Activated CD4-positive, alpha-beta memory T cell treated with anti-CD3 and anti-CD28 coated beads for 36 hours (primary cell): Measurements from ENCODE around the gene DNM2. TPM values are rescaled to one million over a fixed set of nuclear protein-coding genes. Genes with fewer than 3 reads are reported as not detected.
"Not testable (repeated sequence)": the region's sequence is repeated elsewhere in the genome, so short reads cannot be mapped to it uniquely, and the experiment has no call there.

ENCODE experiments used
- CTCF ChIA-PET: fragments of 350-600 bp; sonication (Branson Sonifier 250); formaldehyde crosslinking; loops from one replicate; lab custom pipeline; 2021; ENCODE audit warnings: antibody characterized with exemption, inconsistent platforms; lab: Charles Lee
- POLR2A ChIA-PET: fragments of 350-600 bp; sonication (Branson Sonifier 250); formaldehyde crosslinking; loops from one replicate; lab custom pipeline; 2021; ENCODE audit warnings: antibody characterized with exemption; lab: Charles Lee
- DNase-seq: peaks from one replicate; pipeline ENCODE4 v3.0.0-alpha.2; 2020
- H3K27ac Mint-ChIP-seq: one replicate; pipeline ENCODE4 v1.8.0; 2021; ENCODE audit warnings: mixed read lengths
- H3K27me3 Mint-ChIP-seq: one replicate; pipeline ENCODE4 v1.8.0; 2021; ENCODE audit warnings: mixed read lengths
- H3K36me3 Mint-ChIP-seq: one replicate; pipeline ENCODE4 v1.8.0; 2021; ENCODE audit warnings: mixed read lengths
- H3K4me1 Mint-ChIP-seq: one replicate; pipeline ENCODE4 v1.8.0; 2021; ENCODE audit warnings: low read depth, mixed read lengths
- H3K4me3 Mint-ChIP-seq: one replicate; pipeline ENCODE4 v1.8.0; 2021; ENCODE audit warnings: mild to moderate bottlenecking, mixed read lengths
- H3K9me3 Mint-ChIP-seq: one replicate; pipeline ENCODE4 v1.8.0; 2021; ENCODE audit warnings: mixed read lengths
- intact Hi-C: fragments of 100-400 bp; cut with micrococcal nuclease; formaldehyde crosslinking; loops from one replicate; pipeline ENCODE4 v1.15.1; 2023
- total RNA-seq, 2 experiments: library from RNA; stranded (reverse); gene quantifications; one replicate each; pipeline ENCODE4 v1.2.3, GENCODE V29; 2021

Gene DNM2
- total RNA-seq, 2 experiments from 2014 or later, result 171 to 173 TPM

- Mint-ChIP-seq H3K27me3 (no peaks in the 10 kb centered on the region), H3K9me3 (no peaks in the 10 kb centered on the region), H3K4me3 (no peak overlapping the region), H3K36me3 (no peaks in the 10 kb centered on the region), H3K27ac (peak overlapping the region; percentile 25), H3K4me1 (peaks cover 66% of the 10 kb centered on the region)
- POLR2A ChIA-PET, result no interaction called here
- DNase-seq, result no peak
- CTCF ChIA-PET, result no interaction called here
- intact Hi-C loops, result no loop called here
Measured at GRCh38 chr19:10748195-10748926, 30.5 kb downstream of the DNM2 start.

- Mint-ChIP-seq H3K9me3 (no peaks in the 10 kb centered on the region), H3K27me3 (no peaks in the 10 kb centered on the region), H3K27ac (no peak overlapping the region), H3K4me1 (peaks cover 67% of the 10 kb centered on the region), H3K36me3 (no peaks in the 10 kb centered on the region), H3K4me3 (no peak overlapping the region)
- POLR2A ChIA-PET, result no interaction called here
- intact Hi-C loops, result no loop called here
- no peak for DNase-seq
- CTCF ChIA-PET, result no interaction called here
Measured at GRCh38 chr19:10748927-10749434, 31.1 kb downstream of the DNM2 start.

GRCh38 chr19:10749435-10750384, 31.8 kb downstream of the DNM2 start:
- POLR2A ChIA-PET, result interaction anchor here (0.7 kb wide), 1 partner anchor 25 kb away, joined by 4 read pairs; no protein-coding TSS in a partner anchor
- no peaks in the 10 kb centered on the region for H3K36me3 Mint-ChIP-seq
- no peak overlapping the region for H3K4me3 Mint-ChIP-seq
- H3K9me3 Mint-ChIP-seq, result no peaks in the 10 kb centered on the region
- H3K4me1 Mint-ChIP-seq, result peaks cover 69% of the 10 kb centered on the region
- no peak for DNase-seq
- CTCF ChIA-PET, result interaction anchor here (2.8 kb wide), 1 partner anchor 32 kb away, joined by 10 read pairs; the partner anchor contains the start of gene DNM2
- peak overlapping the region; percentile 16 for H3K27ac Mint-ChIP-seq
- intact Hi-C loops, result no loop called here
- H3K27me3 Mint-ChIP-seq, result no peaks in the 10 kb centered on the region

- no peak for DNase-seq
- CTCF ChIA-PET, result interaction anchor here (0.7 to 2.8 kb wide), 4 partner anchors 34 to 131 kb away, joined by 3 to 10 read pairs (median 4); partner anchors contain the start of gene DNM2
- Mint-ChIP-seq H3K4me3 (no peak overlapping the region), H3K36me3 (peaks cover 2% of the 10 kb centered on the region), H3K27ac (peak overlapping the region; percentile 77), H3K9me3 (no peaks in the 10 kb centered on the region), H3K27me3 (no peaks in the 10 kb centered on the region), H3K4me1 (peaks cover 71% of the 10 kb centered on the region)
- intact Hi-C loops, result no loop called here
- POLR2A ChIA-PET, result no interaction called here
Measured at GRCh38 chr19:10751109-10751953, 33.5 kb downstream of the DNM2 start.

GRCh38 chr19:10752237-10752912, 34.5 kb downstream of the DNM2 start:
- Mint-ChIP-seq H3K27ac (peak overlapping the region; percentile 42), H3K4me3 (no peak overlapping the region), H3K27me3 (no peaks in the 10 kb centered on the region), H3K4me1 (peaks cover 77% of the 10 kb centered on the region), H3K9me3 (no peaks in the 10 kb centered on the region), H3K36me3 (peaks cover 2% of the 10 kb centered on the region)
- ChIA-PET POLR2A (no interaction called here), CTCF (interaction anchor here (0.6 to 2.8 kb wide), 2 partner anchors 35 to 103 kb away, joined by 3 to 10 read pairs; partner anchors contain the start of gene DNM2)
- intact Hi-C loops, result no loop called here
- no peak for DNase-seq

- ChIA-PET POLR2A (no interaction called here), CTCF (interaction anchor here (2.8 kb wide), 1 partner anchor 36 kb away, joined by 10 read pairs; the partner anchor contains the start of gene DNM2)
- no peaks in the 10 kb centered on the region for H3K27me3 Mint-ChIP-seq
- no peaks in the 10 kb centered on the region for H3K9me3 Mint-ChIP-seq
- H3K36me3 Mint-ChIP-seq, result peaks cover 2% of the 10 kb centered on the region
- H3K27ac Mint-ChIP-seq, result peak overlapping the region; percentile 65
- intact Hi-C loops, result no loop called here
- peaks cover 74% of the 10 kb centered on the region for H3K4me1 Mint-ChIP-seq
- DNase-seq, result no peak
- no peak overlapping the region for H3K4me3 Mint-ChIP-seq
Measured at GRCh38 chr19:10752913-10753704, 35.2 kb downstream of the DNM2 start.

- no peaks in the 10 kb centered on the region for H3K27me3 Mint-ChIP-seq
- POLR2A ChIA-PET, result no interaction called here
- CTCF ChIA-PET, result interaction anchor here (0.6 to 2.6 kb wide), 2 partner anchors 108 to 1847 kb away, joined by 3 to 10 read pairs; no protein-coding TSS in a partner anchor
- H3K27ac Mint-ChIP-seq, result peak overlapping the region; percentile 69
- no peak for DNase-seq
- peaks cover 15% of the 10 kb centered on the region for H3K36me3 Mint-ChIP-seq
- H3K9me3 Mint-ChIP-seq, result peaks cover 3% of the 10 kb centered on the region
- no peak overlapping the region for H3K4me3 Mint-ChIP-seq
- intact Hi-C loops, result loop anchor here (5.0 kb wide), 1 partner anchor 104 kb away; the partner anchor contains the start of gene ILF3
- H3K4me1 Mint-ChIP-seq, result peaks cover 75% of the 10 kb centered on the region
Measured at GRCh38 chr19:10756371-10756770, 38.5 kb downstream of the DNM2 start.

- ChIA-PET CTCF (interaction anchor here (2.6 to 4.3 kb wide), 2 partner anchors 39 to 107 kb away, joined by 10 to 29 read pairs; partner anchors contain the start of gene DNM2), POLR2A (no interaction called here)
- Mint-ChIP-seq H3K27me3 (no peaks in the 10 kb centered on the region), H3K4me1 (peaks cover 77% of the 10 kb centered on the region), H3K27ac (peak overlapping the region; percentile 69), H3K4me3 (no peak overlapping the region), H3K9me3 (peaks cover 3% of the 10 kb centered on the region), H3K36me3 (peaks cover 19% of the 10 kb centered on the region)
- intact Hi-C loops, result loop anchor here (5.0 kb wide), 1 partner anchor 104 kb away; the partner anchor contains the start of gene ILF3
- DNase-seq, result no peak
Measured at GRCh38 chr19:10756791-10757190, 38.9 kb downstream of the DNM2 start.

GRCh38 chr19:10758050-10758449, 40.2 kb downstream of the DNM2 start:
- not testable (repeated sequence) for H3K27me3 Mint-ChIP-seq, H3K9me3 Mint-ChIP-seq, DNase-seq, H3K4me3 Mint-ChIP-seq
- intact Hi-C loops, result loop anchor here (5.0 kb wide), 1 partner anchor 106 kb away; the partner anchor contains the start of gene ILF3
- peak overlapping the region; percentile 69 for H3K27ac Mint-ChIP-seq
- ChIA-PET CTCF (interaction anchor here (1.2 to 4.3 kb wide), 3 partner anchors 40 to 113 kb away, joined by 3 to 29 read pairs (median 10); partner anchors contain the start of gene DNM2), POLR2A (interaction anchor here (0.6 to 0.7 kb wide), 2 partner anchors 10 to 333 kb away, joined by 3 to 4 read pairs; no protein-coding TSS in a partner anchor)
- H3K36me3 Mint-ChIP-seq, result peaks cover 25% of the 10 kb centered on the region
- H3K4me1 Mint-ChIP-seq, result peaks cover 78% of the 10 kb centered on the region

- Mint-ChIP-seq H3K27me3 (no peaks in the 10 kb centered on the region), H3K4me1 (peaks cover 85% of the 10 kb centered on the region), H3K27ac (peak overlapping the region; percentile 86), H3K4me3 (peak overlapping the region; percentile 71), H3K36me3 (peaks cover 25% of the 10 kb centered on the region), H3K9me3 (peaks cover 3% of the 10 kb centered on the region)
- intact Hi-C loops, result loop anchor here (1.0 to 5.0 kb wide), 5 partner anchors 28 to 107 kb away; partner anchors contain the start of genes ILF3 and TMED1
- DNase-seq, result no peak
- CTCF ChIA-PET, result interaction anchor here (1.1 to 4.3 kb wide), 6 partner anchors 38 to 114 kb away, joined by 3 to 29 read pairs (median 5); partner anchors contain the start of gene DNM2
- POLR2A ChIA-PET, result interaction anchor here (0.6 to 1.0 kb wide), 4 partner anchors 9 to 333 kb away, joined by 3 to 4 read pairs (median 3); partner anchors contain the start of gene CARM1
Measured at GRCh38 chr19:10758978-10759377, 41.1 kb downstream of the DNM2 start.
